ENCODE results near the gene PRICKLE1.

Gene PRICKLE1

GRCh38 chr12:42492267-42492666 is 97.3 kb downstream of the PRICKLE1 start:
- no peak for DNase-seq (ENCODE audit: low spot score)

- DNase-seq (ENCODE audit: low spot score), result no peak
Measured at GRCh38 chr12:42490261-42490842, 99.2 kb downstream of the PRICKLE1 start.

- no peak for DNase-seq (ENCODE audit: low spot score)
Measured at GRCh38 chr12:42486407-42486806, 103.1 kb downstream of the PRICKLE1 start.

GRCh38 chr12:42485823-42486222 is 103.7 kb downstream of the PRICKLE1 start:
- DNase-seq (ENCODE audit: low spot score), result no peak

GRCh38 chr12:42484996-42485395 is 104.5 kb downstream of the PRICKLE1 start:
- DNase-seq (ENCODE audit: low spot score), result no peak

GRCh38 chr12:42483521-42483790 is 106.1 kb downstream of the PRICKLE1 start:
- DNase-seq (ENCODE audit: low spot score), result no peak

GRCh38 chr12:42482748-42483520 is 106.6 kb downstream of the PRICKLE1 start:
- peak; percentile 44 for DNase-seq (ENCODE audit: low spot score)

GRCh38 chr12:42482041-42482747 is 107.4 kb downstream of the PRICKLE1 start:
- DNase-seq (ENCODE audit: low spot score), result no peak

GRCh38 chr12:42481368-42481767 is 108.2 kb downstream of the PRICKLE1 start:
- no peak for DNase-seq (ENCODE audit: low spot score)

GRCh38 chr12:42477941-42478340 is 111.6 kb downstream of the PRICKLE1 start:
- no peak for DNase-seq (ENCODE audit: low spot score)

- DNase-seq (ENCODE audit: low spot score), result no peak
Measured at GRCh38 chr12:42475106-42475505, 114.4 kb downstream of the PRICKLE1 start.

- no peak for DNase-seq (ENCODE audit: low spot score)
Measured at GRCh38 chr12:42474391-42474790, 115.2 kb downstream of the PRICKLE1 start.

- DNase-seq (ENCODE audit: low spot score), result no peak
Measured at GRCh38 chr12:42473561-42473960, 116.0 kb downstream of the PRICKLE1 start.

GRCh38 chr12:42473130-42473529 is 116.4 kb downstream of the PRICKLE1 start:
- no peak for DNase-seq (ENCODE audit: low spot score)

- no peak for DNase-seq (ENCODE audit: low spot score)
Measured at GRCh38 chr12:42472376-42472775, 117.2 kb downstream of the PRICKLE1 start.

GRCh38 chr12:42469355-42470175 is 120.0 kb downstream of the PRICKLE1 start:
- DNase-seq (ENCODE audit: low spot score), result peak; percentile 41

GRCh38 chr12:42468921-42469320 is 120.6 kb downstream of the PRICKLE1 start:
- no peak for DNase-seq (ENCODE audit: low spot score)

- DNase-seq (ENCODE audit: low spot score), result peak; percentile 4
Measured at GRCh38 chr12:42468341-42468821, 121.2 kb downstream of the PRICKLE1 start.

- no peak for DNase-seq (ENCODE audit: low spot score)
Measured at GRCh38 chr12:42463671-42464070, 125.9 kb downstream of the PRICKLE1 start.

GRCh38 chr12:42462486-42462885 is 127.1 kb downstream of the PRICKLE1 start:
- no peak for DNase-seq (ENCODE audit: low spot score)

- DNase-seq (ENCODE audit: low spot score), result no peak
Measured at GRCh38 chr12:42459336-42459847, 130.2 kb downstream of the PRICKLE1 start.

- DNase-seq (ENCODE audit: low spot score), result no peak
Measured at GRCh38 chr12:42458575-42458974, 131.0 kb downstream of the PRICKLE1 start.
